OCI-LY3 (cell line): ENCODE results near the gene DNASE2B.

Experiments used
- H2AFZ ChIP-seq: fragments of 200-600, 300-600 bp; shearing (Covaris generic); 2 replicates; pipeline ENCODE4 v1.6.0; 2014; ENCODE audit warnings: antibody characterized with exemption, low read depth, low read length
- H3K27ac ChIP-seq: fragments of 200-600, 300-600 bp; sonication (generic); 2 replicates; pipeline ENCODE4 v1.5.1; 2014; ENCODE audit warnings: mild to moderate bottlenecking, low read length, moderate library complexity, mixed read lengths
- H3K27me3 ChIP-seq: fragments of 200-600, 300-600 bp; sonication (generic); 2 replicates; pipeline ENCODE4 v1.6.1; 2014; ENCODE audit warnings: low read depth, low read length, mixed read lengths
- H3K36me3 ChIP-seq: fragments of 200-600, 300-600 bp; sonication (generic); replicated peaks from 2 replicates; pipeline ENCODE3; 2014; ENCODE audit warnings: low read depth, low read length, mixed read lengths
- H3K4me1 ChIP-seq: fragments of 300-600, 200-600 bp; sonication (generic); 2 replicates; pipeline ENCODE4 v1.6.1; 2014; ENCODE audit warnings: low read length, mixed read lengths
- H3K4me2 ChIP-seq: fragments of 200-600, 300-600 bp; sonication (generic); 2 replicates; pipeline ENCODE4 v1.6.1; 2014; ENCODE audit warnings: low read length, mixed read lengths
- H3K4me3 ChIP-seq: fragments of 300-600, 200-600 bp; sonication (generic); 2 replicates; pipeline ENCODE4 v1.5.1; 2014; ENCODE audit warnings: antibody characterized with exemption, mild to moderate bottlenecking, low read length, moderate library complexity
- H3K79me2 ChIP-seq: fragments of 300-600, 200-600 bp; shearing (Covaris generic); 2 replicates; pipeline ENCODE4 v1.6.1; 2014; ENCODE audit warnings: mild to moderate bottlenecking, low read length, mixed read lengths
- H3K9ac ChIP-seq: fragments of 300-600, 200-600 bp; shearing (Covaris generic); 2 replicates; pipeline ENCODE4 v1.6.0; 2014; ENCODE audit warnings: mild to moderate bottlenecking, low read length, moderate library complexity
- H3K9me3 ChIP-seq: fragments of 200-600, 300-600 bp; shearing (Covaris generic); 2 replicates; pipeline ENCODE4 v1.6.1; 2014; ENCODE audit warnings: low read length, mixed read lengths; ENCODE audit not compliant: insufficient read depth
- H4K20me1 ChIP-seq: fragments of 200-600, 300-600 bp; sonication (generic); 2 replicates; pipeline ENCODE4 v1.6.1; 2016; ENCODE audit warnings: low read length, mixed read lengths; ENCODE audit not compliant: insufficient read depth
- CTCF ChIP-seq: fragments of 200-600, 300-600 bp; sonication (generic); IDR thresholded peaks from 2 replicates; pipeline ENCODE4 v1.5.1; 2014; ENCODE audit warnings: antibody characterized with exemption, low read length, low read depth
- EZH2phosphoT487 ChIP-seq: fragments of 200-600 bp; shearing (Covaris generic); IDR thresholded peaks from 2 replicates; pipeline ENCODE4 v1.6.1; 2018; ENCODE audit warnings: antibody characterized with exemption, mixed run types, low read depth

The DNASE2B gene

DNA sequence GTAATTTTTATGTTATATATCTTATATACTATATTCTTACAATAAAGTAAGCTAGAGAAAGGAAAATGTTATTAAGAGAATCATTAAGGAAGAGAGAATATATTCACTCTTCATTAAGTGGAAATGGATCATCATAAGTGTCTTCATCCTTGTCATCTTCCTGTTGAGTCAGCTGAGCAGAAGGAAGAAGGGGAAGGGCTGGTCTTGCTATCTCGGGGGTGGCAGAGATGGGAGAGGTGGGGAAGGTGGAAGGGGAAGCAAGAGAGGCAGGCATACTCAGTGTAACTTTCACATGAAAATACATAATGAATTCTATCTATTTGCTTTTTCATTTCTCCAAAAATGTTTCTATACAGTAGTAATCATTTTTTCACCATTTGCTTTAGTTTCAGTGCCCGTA, 5.1 kb downstream of the DNASE2B start:
- Histone ChIP-seq H3K27ac (no peak overlapping the region), H3K9ac (no peak overlapping the region)
- TF ChIP-seq EZH2phosphoT487 (no peak), CTCF (no peak)

GRCh38 chr1:84406346-84406861, 8.1 kb downstream of the DNASE2B start:
- Histone ChIP-seq H2AFZ (no peak overlapping the region), H4K20me1 (no peaks in the 10 kb centered on the region), H3K4me2 (no peak overlapping the region)

More for the DNA sequence above, 5.1 kb downstream of the DNASE2B start:
- Histone ChIP-seq H2AFZ (no peak overlapping the region), H3K36me3 (no peaks in the 10 kb centered on the region), H3K27me3 (no peaks in the 10 kb centered on the region), H3K79me2 (no peaks in the 10 kb centered on the region), H3K4me1 (peaks cover 8% of the 10 kb centered on the region; the same call in 1 of the 2 replicates), H3K9me3 (no peaks in the 10 kb centered on the region), H4K20me1 (no peaks in the 10 kb centered on the region), H3K4me2 (no peak overlapping the region), H3K4me3 (no peak overlapping the region)

GRCh38 chr1:84407524-84407923, 9.2 kb downstream of the DNASE2B start:
- Histone ChIP-seq H3K27ac (no peak overlapping the region), H3K4me3 (no peak overlapping the region), H3K9me3 (no peaks in the 10 kb centered on the region), H4K20me1 (no peaks in the 10 kb centered on the region), H3K9ac (no peak overlapping the region), H3K4me2 (no peak overlapping the region), H2AFZ (no peak overlapping the region), H3K79me2 (no peaks in the 10 kb centered on the region), H3K36me3 (no peaks in the 10 kb centered on the region), H3K27me3 (no peaks in the 10 kb centered on the region), H3K4me1 (peaks cover 8% of the 10 kb centered on the region; the same call in 1 of the 2 replicates)
- TF ChIP-seq CTCF, result no peak
- TF ChIP-seq EZH2phosphoT487, result no peak

More at GRCh38 chr1:84406346-84406861, 8.1 kb downstream of the DNASE2B start:
- Histone ChIP-seq H3K4me3 (no peak overlapping the region), H3K4me1 (peaks cover 8% of the 10 kb centered on the region; the same call in 1 of the 2 replicates), H3K27me3 (no peaks in the 10 kb centered on the region), H3K79me2 (no peaks in the 10 kb centered on the region), H3K9me3 (no peaks in the 10 kb centered on the region), H3K27ac (no peak overlapping the region), H3K36me3 (no peaks in the 10 kb centered on the region), H3K9ac (no peak overlapping the region)
- TF ChIP-seq EZH2phosphoT487 (no peak), CTCF (no peak)

GRCh38 chr1:84407958-84408422, 9.7 kb downstream of the DNASE2B start:
- TF ChIP-seq EZH2phosphoT487, result no peak
- TF ChIP-seq CTCF, result no peak
- Histone ChIP-seq H3K36me3 (no peaks in the 10 kb centered on the region), H2AFZ (no peak overlapping the region), H3K4me2 (no peak overlapping the region), H3K27ac (no peak overlapping the region), H3K79me2 (no peaks in the 10 kb centered on the region), H3K4me3 (no peak overlapping the region), H3K9ac (no peak overlapping the region), H3K9me3 (no peaks in the 10 kb centered on the region), H3K4me1 (peaks cover 8% of the 10 kb centered on the region; the same call in 1 of the 2 replicates), H4K20me1 (no peaks in the 10 kb centered on the region), H3K27me3 (no peaks in the 10 kb centered on the region)
